Measurements from ENCODE around the gene ECM1.

Gene ECM1

DNA sequence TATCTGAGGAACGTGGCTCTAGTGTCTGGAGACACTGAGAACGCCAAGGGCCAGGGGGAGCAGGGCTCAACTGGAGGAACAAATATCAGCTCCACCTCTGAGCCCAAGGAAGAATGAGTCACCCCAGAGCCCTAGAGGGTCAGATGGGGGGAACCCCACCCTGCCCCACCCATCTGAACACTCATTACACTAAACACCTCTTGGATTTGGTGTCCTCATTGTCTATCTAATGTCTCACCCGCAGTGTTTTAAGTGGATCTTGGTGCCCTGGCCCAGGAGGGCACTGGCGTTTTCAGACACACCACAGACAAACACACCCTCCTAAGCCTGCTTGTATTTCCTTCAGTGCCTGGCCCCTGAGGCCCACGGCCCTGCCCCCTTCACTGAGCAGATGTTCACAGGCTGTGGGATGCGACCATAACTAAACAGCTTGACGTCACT lies 5.5 kb downstream of the ECM1 start:
- DNase-seq = no peak

- DNase-seq = no peak
These were observed 6.4 kb downstream of the ECM1 start for GRCh38 chr1:150514260-150514659.

GRCh38 chr1:150514913-150515327 lies 7.0 kb downstream of the ECM1 start:
- DNase-seq = no peak

GRCh38 chr1:150515328-150516049 lies 7.6 kb downstream of the ECM1 start, which contains the start of gene FALEC:
FALEC (plus strand) TSS chr1:150515752.
- peak; percentile 78 to 83 for DNase-seq

GRCh38 chr1:150516050-150516591 lies 8.2 kb downstream of the ECM1 start:
- DNase-seq = no peak

GRCh38 chr1:150516616-150517015 lies 8.7 kb downstream of the ECM1 start:
- no peak for DNase-seq

DNA sequence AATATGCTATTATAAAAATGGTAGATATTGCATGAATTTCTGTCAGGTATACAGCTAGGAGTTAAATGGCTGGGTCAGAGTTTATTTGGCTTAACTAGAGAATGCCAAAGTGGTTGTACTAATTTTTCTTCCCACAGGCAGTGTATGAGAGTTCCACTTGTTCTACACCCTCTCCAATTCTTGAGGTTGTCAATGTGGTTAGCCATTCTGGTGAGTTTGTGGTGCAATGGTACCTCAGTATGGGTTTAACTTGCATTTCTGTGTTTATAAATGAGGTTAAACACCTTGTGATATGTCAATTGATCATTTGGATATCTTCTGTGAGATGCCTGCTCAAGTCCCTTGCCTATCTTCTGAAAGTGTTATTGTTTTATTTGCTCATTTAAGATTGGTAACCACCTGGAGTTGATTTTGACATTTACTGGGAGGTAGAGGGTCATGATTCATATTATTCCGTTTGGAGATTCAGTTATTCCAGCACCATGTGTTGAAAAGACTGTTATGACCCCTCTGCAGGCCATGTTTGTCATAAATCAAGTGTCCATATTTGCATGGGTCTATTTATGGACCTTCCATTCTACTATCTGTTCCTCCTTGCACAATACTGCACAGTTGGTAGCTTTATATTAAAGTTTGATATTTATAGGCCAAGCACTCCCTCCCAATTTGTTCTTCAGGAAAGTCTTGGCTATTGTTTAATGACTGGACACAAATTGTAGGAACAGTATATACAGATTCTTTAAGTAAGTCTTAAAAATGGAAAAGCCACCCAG lies 13.5 kb downstream of the ECM1 start:
- DNase-seq = no peak

GRCh38 chr1:150525348-150525747 lies 17.4 kb downstream of the ECM1 start:
- DNase-seq = no peak

- no peak for DNase-seq
These were observed 20.3 kb downstream of the ECM1 start for GRCh38 chr1:150528196-150528595.

DNA sequence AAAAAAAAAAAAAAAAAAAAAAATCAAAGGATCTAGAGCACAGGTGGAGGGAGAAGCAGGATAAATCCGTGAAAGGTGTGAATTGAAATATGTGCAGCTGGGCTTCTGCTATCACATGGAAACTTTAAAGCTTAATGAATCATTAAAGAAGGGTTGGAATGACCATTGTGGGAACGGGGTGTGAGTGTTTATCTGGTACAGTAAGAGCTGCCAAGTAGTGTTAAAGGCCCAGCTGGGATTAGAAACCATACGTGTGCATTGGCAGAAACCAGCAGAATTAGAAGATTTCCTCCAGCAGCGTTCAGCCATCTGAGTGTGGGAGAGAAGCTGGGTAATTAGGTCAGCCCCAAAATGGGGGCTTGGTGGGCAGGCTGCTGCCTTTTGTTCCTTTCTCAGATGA lies 21.1 kb downstream of the ECM1 start:
- no peak for DNase-seq

- DNase-seq = no peak
These were observed 22.7 kb downstream of the ECM1 start for GRCh38 chr1:150530491-150531159.

DNA sequence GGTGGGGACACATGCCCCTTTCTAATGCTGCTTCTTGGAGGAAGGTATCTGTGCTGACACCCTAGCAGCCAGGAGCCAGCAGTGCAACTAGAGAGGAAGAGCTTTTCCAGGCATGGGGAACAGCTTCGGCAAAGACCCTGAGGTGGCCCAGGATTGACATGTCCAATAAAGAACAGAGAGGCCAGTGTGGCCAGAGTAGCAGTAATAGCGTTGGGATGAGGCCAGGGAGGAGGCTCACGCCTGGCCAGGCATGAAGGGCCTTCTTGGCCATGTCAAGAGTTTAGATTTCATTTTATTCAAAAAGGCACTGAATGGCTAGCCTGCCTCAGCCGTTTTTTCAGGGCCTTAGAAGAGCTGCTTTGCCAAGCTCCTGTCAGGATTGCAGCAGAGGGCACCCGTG lies 25.0 kb downstream of the ECM1 start:
- DNase-seq = no peak

DNA sequence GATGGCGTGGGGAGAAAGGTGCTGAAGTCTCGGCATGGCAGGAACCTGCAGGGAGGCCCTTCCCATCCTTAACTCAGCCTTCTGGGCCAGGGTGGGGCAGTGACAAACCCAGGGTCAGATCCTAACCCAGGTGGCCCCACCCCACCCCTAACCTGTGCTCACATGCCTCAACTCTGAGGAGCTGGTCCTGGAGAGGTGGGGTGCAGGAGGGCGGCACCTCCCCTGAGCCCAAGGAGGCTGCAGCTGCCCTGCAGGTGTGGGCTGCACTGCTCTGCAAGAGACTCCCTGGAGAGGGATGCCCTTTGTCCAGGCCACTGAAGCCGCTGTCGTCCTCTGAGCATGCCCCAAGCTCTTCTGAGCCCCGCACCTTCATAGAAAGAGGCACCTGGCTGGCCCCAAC lies 26.1 kb downstream of the ECM1 start:
- no peak for DNase-seq

DNA sequence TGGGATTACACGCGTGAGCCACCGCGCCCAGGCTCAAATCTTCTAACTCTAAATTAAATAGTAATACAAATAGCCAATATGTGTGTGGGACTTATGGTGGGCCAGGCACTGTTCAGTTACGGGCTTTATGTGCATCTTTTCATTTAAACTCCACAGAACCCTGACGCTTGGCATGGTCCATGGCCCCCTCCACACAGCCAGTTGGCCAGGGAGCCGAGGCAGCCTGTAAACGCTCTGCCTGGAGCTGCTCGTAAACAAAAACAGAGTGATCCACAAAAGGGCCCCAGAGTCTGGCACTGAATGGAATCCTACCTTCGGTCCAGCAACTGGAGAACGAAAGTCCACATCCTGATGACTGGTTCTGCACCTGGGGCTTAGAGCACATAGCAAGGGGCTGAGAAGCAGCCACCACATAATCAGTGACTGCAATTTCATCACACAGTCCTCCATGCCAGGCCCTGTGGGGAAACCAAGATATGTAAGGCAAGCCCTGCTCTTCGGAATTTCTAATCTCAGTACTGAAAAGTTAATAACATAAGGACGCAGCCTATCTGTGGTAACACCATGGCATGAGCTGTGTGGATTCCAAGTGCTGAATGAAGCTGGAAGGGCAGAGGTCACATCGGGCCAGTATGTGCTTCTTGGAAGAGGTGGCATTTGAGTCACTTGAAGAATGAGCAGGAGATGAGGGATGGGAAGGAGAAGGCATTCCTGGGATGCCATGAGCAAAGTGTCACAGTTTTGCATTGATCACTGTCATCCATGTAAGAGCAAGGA lies 27.8 kb downstream of the ECM1 start:
- no peak for DNase-seq

DNA sequence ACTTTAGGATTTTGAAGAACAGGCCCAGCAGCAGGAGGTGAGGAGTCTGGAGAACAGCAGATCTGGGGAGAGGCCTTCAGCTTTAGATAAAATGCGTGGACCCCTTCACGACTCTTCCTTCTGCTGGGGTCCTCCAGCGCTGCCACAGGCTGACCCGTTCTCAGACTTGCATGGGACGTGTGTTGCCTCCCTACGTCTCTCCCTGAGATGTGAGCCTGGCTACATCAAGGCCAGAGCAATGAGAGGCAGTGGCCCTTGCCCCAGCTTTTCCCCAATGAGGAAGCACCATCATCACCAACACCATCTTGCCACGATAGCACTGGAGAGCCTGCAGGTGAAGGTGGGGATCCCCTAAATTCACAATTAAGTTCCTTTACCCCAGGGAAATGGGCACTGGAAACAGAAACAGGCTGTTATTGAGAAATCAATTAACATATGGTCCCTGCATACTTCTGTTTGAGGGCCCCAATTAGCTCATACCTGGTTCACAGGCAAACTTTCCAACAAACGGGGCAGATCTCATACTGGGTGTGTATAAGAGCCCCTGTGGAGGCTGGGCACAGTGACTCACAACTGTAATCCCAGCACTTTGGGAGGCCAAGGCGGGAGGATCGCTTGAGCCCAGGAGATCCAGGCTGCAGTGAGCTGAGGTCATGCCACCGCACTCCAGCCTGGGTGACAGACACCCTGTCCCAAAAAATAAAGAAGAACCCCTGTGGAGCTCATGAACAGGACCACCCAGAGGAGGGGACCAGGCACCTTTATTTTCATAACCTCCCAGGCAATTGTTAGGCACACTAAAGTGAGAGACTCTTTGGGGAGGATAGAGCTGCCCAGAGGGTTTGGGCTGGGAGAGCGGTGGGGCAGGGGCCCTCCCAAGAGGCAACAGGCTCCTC lies 29.2 kb downstream of the ECM1 start:
- DNase-seq = no peak

- DNase-seq = no peak
These were observed 30.1 kb downstream of the ECM1 start for GRCh38 chr1:150537732-150538684.

GRCh38 chr1:150543500-150544143 lies 35.7 kb downstream of the ECM1 start:
- no peak for DNase-seq

GRCh38 chr1:150544204-150544603 lies 36.3 kb downstream of the ECM1 start:
- DNase-seq = no peak

- DNase-seq = no peak
These were observed 37.6 kb downstream of the ECM1 start for GRCh38 chr1:150545486-150546032.

Measured in activated CD4-positive, alpha-beta T cell treated with anti-CD3 and anti-CD28 coated beads, Interleukin-2, amount 50 U/mL, for 4 hours (primary cell).